WI38 (cell line): Measurements from ENCODE around the gene PERM1.
A peak's percentile ranks its signal among the peaks of the same experiment; 100 is the strongest.

Experiments used
- H3K4me3 ChIP-seq: 2 replicates; pipeline ENCODE4 v1.5.1; 2011; ENCODE audit warnings: low read depth, mild to moderate bottlenecking, control low read depth, low read length
- CTCF ChIP-seq: IDR thresholded peaks from 2 replicates; pipeline ENCODE4 v1.5.1; 2012; ENCODE audit warnings: low read depth, mild to moderate bottlenecking, control low read depth, low read length

PERM1 gene

GRCh38 chr1:930633-931138, 51.2 kb downstream of the PERM1 start:
- no peak overlapping the region for H3K4me3 ChIP-seq
- TF ChIP-seq CTCF = no peak

GRCh38 chr1:929712-930632, 51.9 kb downstream of the PERM1 start:
- no peak overlapping the region for H3K4me3 ChIP-seq
- no peak for TF ChIP-seq CTCF

- no peak for TF ChIP-seq CTCF
- no peak overlapping the region for H3K4me3 ChIP-seq
These were observed 52.9 kb downstream of the PERM1 start for GRCh38 chr1:928825-929661.

- no peak overlapping the region for H3K4me3 ChIP-seq
- TF ChIP-seq CTCF = no peak
These were observed 54.1 kb downstream of the PERM1 start for GRCh38 chr1:927748-928147.

GRCh38 chr1:927234-927633, 54.7 kb downstream of the PERM1 start:
- no peak for TF ChIP-seq CTCF
- H3K4me3 ChIP-seq = no peak overlapping the region

- TF ChIP-seq CTCF = no peak
- H3K4me3 ChIP-seq = peak overlapping the region; percentile 29
These were observed 56.1 kb downstream of the PERM1 start for GRCh38 chr1:925561-926421.
